ENCODE data around the gene SSRP1. TPM values are rescaled to one million over a fixed set of nuclear protein-coding genes. Genes with fewer than 3 reads are reported as not detected.

SSRP1 gene
- total and polyA plus RNA-seq, 9 of the 15 experiments (the other 6 are each of a cell fraction or from before 2014, with no cell fraction given): 91.1 to 416 (median 245) TPM

GRCh38 chr11:57335343-57336110 is at the start of gene SSRP1 (continued):
- peak; percentile 90 for TF ChIP-seq VEZF1 (CRISPR knock-in tag; IDR thresholded peaks at IDR 0.05)
- TF ChIP-seq HDAC1 (IDR thresholded peaks at IDR 0.05): no peak; a peak in 1 of 4 replicates
- peak; percentile 22; the same call in 1 of the 2 replicates for TF ChIP-seq ZNF592 (IDR thresholded peaks at IDR 0.05)
- no peak for TF ChIP-seq CHD1 (IDR thresholded peaks at IDR 0.05; ENCODE audit: low read length)
- no peak for TF ChIP-seq MGA (IDR thresholded peaks at IDR 0.05)
- no peak; the same call in 1 of the 2 replicates for TF ChIP-seq SP1 (CRISPR knock-in tag; IDR thresholded peaks at IDR 0.05)
- no peak for TF ChIP-seq TCF7 (IDR thresholded peaks at IDR 0.05; ENCODE audit: borderline replicate concordance)
- no peak for TF ChIP-seq ILF3 (IDR thresholded peaks at IDR 0.05; ENCODE audit: borderline replicate concordance)
- no peak for TF ChIP-seq ZFPM2 (CRISPR knock-in tag; IDR thresholded peaks at IDR 0.05)
- TF ChIP-seq ZNF347 (CRISPR knock-in tag; IDR thresholded peaks at IDR 0.05; ENCODE audit: low read depth): no peak

Data from K562 (cell line).